NCI-H510A treated with DMSO at 0.1 percent for 48 hours (cell line): Measurements from ENCODE around the gene VASH1.
"Not testable (repeated sequence)": the region's sequence is repeated elsewhere in the genome, so short reads cannot be mapped to it uniquely, and the experiment has no call there.

ENCODE experiments used
- DNase-seq: peaks from one replicate; lab custom pipeline; 2025; lab: John Stamatoyannopoulos, UW

Gene VASH1

GRCh38 chr14:76761136-76761959 is at the start of gene VASH1:
TSS of gene VASH1 (plus strand) at chr14:76761468. CDS start at chr14:76762822, 1,354 bp downstream.
- peak; percentile 71 for DNase-seq

- no peak for DNase-seq
Measured at GRCh38 chr14:76713121-76713520, 48.1 kb upstream of the VASH1 start.

DNA sequence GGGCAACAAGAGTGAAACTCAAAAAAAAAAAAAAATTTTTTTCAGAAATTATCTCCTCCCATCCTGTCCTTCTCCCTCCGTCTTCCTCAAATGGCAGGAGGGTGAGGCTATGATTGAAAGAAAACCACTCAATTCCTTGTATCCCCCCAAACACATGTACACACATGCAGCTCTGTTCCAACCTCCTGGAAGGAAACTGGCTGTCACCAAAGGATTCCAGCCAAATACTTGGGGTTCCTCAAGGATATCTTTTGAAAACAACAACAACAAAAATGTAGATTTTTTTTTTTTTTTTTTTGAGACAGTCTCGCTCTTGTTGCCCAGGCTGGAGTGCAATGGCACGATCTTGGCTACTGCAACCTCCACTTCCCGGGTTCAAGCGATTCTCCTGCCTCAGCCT is 46.8 kb upstream of the VASH1 start:
- no peak for DNase-seq

DNA sequence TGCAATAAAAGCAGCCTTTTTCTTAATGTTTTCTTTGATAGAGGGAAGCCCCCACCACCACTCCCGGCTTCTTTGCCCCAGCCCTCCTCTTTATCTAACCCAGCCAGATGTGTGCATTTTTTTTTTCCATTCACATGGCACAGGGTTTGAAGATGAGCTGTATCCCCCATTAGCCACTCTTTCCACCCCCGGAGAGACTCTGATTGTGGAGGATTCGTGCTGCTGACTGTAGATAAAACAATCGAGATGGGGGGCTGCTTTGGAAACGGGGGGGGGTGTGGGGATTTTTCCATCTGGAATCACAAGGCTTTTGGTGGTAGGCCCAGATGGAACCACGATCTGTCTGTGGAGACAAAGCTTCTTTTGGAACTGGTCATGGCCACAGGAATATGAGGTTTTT is 46.2 kb upstream of the VASH1 start:
- DNase-seq: no peak

DNA sequence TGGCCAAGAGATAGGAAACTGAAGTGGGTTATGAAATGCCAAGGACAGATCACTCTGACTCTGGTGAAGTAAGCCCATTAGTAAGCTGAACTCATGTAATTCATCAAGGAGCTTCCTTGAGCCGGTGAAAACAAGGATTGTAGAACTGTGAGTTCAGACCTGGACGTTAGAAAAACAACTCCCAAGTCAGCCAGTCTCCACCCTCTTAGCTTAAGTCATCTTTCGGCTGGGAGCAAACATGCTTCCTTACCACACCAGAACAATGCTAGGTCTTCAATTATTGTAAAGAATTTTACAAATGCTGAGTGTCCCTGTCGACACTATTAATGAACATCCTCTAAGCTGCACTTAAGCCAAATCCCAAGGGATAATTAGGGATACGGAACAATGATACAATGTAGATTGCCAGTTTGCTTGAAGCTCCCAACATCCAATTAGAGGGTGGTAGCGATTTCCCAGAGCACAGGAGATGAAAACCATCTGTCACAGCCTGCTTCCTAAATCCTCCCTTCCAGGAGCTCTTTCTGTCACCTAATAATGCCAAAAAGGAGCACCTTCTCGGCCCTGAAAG is 45.7 kb upstream of the VASH1 start:
- DNase-seq: no peak

DNA sequence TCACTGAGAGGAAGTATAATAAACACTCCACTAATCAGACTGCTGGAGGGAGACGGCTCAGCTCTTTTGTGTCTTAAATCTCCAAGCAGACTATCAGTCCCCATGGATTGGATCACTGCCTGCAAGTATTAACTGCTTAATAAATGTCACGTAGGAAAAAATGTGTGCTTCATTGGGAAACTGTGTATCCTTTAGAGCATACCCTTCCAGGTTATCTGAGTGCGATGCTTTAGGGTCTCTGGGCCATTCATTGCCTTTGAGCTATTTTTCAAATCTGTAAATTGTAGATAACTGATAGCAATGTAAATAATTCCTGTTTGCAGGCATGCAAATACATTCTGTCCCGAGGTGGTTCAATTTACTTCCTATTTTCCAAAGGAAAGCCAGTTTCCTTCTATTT is 45.0 kb upstream of the VASH1 start:
- DNase-seq: no peak

DNA sequence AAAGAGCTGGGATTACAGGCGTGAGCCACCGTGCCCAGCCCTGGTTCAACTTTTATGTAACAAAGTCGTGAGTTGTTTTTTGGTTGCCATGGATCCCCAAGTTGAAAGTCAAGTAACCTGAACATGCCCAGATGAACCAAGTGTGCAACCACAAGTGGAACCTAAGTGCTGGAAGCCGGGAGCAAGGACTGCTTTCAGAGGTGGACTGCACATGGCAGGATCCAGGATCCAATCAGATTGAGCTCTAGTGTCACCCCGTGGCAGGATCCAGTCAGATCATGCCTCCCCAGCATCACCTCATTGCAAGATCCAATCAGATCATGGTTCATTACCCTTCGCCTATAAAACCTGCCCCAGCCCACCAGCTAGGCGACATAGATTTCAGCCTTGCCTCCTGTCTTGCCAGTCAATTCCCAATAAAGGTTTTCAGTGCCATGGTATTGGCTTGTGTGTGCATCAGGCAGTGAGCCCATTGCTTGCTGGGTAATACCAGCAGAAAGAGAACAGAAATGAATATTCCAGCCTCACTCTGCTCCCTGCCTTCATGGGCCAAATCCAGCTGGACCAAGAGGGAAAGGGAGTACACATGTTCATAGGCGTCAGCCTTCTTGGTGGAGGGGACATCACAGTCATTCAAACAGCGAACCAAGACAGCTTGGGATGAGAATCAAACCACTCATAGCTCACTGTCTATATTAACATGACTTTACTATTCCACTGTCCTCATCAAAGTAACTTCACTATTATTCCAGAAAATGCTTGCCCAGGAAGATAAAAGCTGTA is 43.6 kb upstream of the VASH1 start:
- DNase-seq: no peak

- no peak for DNase-seq
Measured at GRCh38 chr14:76718306-76719040, 42.8 kb upstream of the VASH1 start.

GRCh38 chr14:76719666-76720065 is 41.6 kb upstream of the VASH1 start:
- DNase-seq: no peak

DNA sequence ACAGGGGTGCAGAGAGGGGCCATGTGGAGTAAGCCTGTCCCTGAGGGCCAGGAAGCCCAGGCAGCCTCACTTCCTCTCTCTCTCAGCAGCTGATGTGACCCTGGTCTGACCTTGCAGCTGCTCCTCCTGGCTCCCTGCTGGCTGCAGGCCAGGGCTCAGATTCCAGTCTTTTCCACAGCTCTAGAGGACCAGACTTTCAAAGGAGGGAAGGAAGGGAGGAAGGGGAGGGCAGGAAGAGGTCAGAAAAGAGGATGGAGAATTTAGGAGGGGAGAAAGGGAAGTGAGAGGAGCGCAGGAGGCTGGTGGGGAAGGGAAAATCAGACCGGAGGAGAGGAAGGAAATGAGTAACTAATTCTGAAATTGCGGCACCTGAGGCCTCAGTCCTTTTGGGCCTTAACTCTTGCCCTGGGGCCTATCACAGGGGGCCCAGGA is 40.9 kb upstream of the VASH1 start:
- DNase-seq: peak; percentile 54

- not testable (repeated sequence) for DNase-seq
Measured at GRCh38 chr14:76721506-76721905, 39.8 kb upstream of the VASH1 start.

GRCh38 chr14:76724651-76725550 is 36.4 kb upstream of the VASH1 start:
- no peak for DNase-seq

DNA sequence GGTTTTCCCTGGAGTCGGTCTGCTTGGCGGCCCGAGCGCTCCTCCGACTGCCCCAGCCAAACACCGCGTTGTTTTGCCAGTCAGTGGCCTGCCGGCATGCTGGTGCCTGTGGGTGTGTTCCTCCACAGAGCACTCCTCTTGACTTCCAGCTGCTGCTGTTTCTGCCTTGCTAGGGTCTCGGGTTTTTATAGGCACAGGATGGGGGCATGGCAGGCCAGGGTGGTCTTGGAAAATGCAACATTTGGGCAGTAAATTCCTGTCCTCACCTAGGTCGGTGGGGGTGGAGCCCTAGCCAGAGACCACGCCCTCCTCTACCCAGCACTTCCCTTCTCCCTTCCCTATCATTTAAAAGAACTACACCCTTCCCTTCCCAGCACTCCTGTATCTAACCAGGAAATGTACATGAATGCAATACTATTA is 34.7 kb upstream of the VASH1 start:
- DNase-seq: no peak

GRCh38 chr14:76727384-76727783 is 33.9 kb upstream of the VASH1 start:
- no peak for DNase-seq

DNA sequence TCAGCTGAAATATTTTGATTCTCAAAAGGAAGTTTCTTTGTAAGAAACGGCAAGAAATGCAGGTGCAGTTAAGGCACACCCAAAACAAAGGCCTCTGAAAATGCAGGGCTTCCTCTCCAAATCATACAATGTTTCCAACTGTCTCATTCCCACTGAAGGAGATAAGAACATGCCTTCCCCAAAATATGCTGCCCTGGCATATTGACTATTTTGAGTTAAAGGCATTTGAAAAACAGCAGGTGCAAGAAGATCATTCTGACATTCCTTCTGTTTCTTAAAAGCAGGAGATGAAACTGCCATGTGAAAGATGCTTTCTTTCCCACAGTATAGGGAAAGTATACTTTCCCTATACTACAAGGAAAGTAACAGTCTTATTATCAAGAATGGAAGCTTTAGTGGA is 33.4 kb upstream of the VASH1 start:
- no peak for DNase-seq

DNA sequence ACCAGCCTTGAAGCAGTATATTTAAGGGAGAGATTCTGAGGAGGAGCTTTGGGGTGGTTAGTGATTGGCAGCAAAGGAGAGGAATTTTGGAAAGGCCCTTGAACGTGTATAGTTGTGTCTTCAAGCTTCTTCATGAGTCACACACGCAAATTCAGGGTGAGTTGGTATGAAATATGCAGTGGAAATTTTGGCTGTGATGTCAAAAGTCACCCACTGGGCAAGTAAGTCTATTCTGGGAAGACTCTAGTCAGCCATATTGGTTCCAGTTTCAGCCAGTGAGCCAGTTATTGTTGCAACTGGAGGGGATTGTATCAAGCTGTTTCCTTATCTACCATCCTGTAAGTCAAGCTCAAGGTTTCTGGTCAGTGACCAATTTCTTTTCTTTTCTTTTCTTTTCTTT is 32.0 kb upstream of the VASH1 start:
- DNase-seq: no peak

GRCh38 chr14:76729953-76730505 is 31.2 kb upstream of the VASH1 start:
- DNase-seq: no peak

DNA sequence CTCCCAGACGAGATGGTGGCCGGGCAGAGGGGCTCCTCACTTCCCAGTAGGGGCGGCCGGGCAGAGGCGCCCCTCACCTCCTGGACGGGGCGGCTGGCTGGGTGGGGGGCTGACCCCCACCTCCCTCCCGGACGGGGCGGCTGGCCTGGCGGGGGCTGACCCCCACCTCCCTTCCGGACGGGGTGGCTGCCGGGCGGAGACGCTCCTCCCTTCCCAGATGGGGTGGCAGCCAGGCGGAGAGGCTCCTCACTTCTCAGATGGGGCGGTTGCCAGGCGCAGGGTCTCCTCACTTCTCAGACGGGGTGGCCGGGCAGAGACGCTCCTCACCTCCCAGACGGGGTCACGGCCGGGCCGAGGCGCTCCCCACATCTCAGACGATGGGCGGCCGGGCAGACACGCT is 26.8 kb upstream of the VASH1 start:
- DNase-seq: not testable (repeated sequence)

GRCh38 chr14:76736514-76736913 is 24.8 kb upstream of the VASH1 start:
- no peak for DNase-seq

- DNase-seq: no peak
Measured at GRCh38 chr14:76741074-76741473, 20.2 kb upstream of the VASH1 start.

DNA sequence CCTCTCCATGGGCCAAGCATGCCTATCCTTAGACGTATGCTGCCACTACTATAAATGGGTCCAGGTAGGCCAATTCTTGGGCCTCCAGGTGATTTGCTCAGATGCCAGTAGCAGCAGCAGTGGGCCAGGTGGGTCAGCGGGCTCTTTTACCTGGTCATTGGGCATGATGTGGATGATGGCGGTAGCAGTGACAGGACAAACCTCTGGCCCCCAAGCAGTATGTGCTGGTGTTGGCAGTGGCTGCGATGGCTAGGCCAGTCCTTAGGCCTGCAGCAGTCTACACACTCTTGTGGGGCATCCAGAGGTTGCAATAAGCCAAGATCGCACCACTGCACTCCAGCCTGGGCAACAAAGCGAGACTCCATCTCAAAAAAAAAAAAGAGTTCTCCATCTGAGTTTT is 19.1 kb upstream of the VASH1 start:
- no peak for DNase-seq
